IMR-90 (cell line): ENCODE results near the gene LMO2. TPM values are rescaled to one million over a fixed set of nuclear protein-coding genes. Genes with fewer than 3 reads are reported as not detected.

ENCODE experiments used
- ATAC-seq: fragments of 200-7000 bp; cut with Tn5 transposase; 2 replicates; pipeline ENCODE4 v1.9.1; 2020; ENCODE audit warnings: low read depth, mild to moderate bottlenecking, moderate library complexity
- BruUV-seq: library from RNA; stranded (reverse); fragments of 400-500 nt; replicated peaks from 2 replicates; lab custom pipeline; 2021; lab: Mats Ljungman, UMichigan
- CTCF ChIA-PET: fragments of 300-600 bp; formaldehyde crosslinking; extraction: SDS; loops from one replicate; lab custom pipeline; 2021; ENCODE audit warnings: antibody characterized with exemption; lab: Yijun Ruan, JAX
- POLR2A ChIA-PET: fragments of 300-600 bp; sonication (Branson Sonifier 250); formaldehyde crosslinking; loops from one replicate; lab custom pipeline; 2022; ENCODE audit warnings: antibody characterized with exemption; ENCODE audit not compliant: unreplicated experiment; lab: Charles Lee
- DNase-seq: peaks from one replicate; pipeline ENCODE4 v3.0.0; 2013
- H2AFZ ChIP-seq: replicated peaks from 2 replicates; pipeline ENCODE3; 2013; ENCODE audit warnings: low read length, mild to moderate bottlenecking; ENCODE audit not compliant: poor library complexity
- H2AK5ac ChIP-seq: 2 replicates; pipeline ENCODE4 v1.6.1; 2013; ENCODE audit warnings: low read depth, low read length, inconsistent platforms
- H2AK9ac ChIP-seq: replicated peaks from 2 replicates; pipeline ENCODE3; 2013; ENCODE audit warnings: mild to moderate bottlenecking, low read depth, low read length, moderate library complexity; ENCODE audit not compliant: poor library complexity
- H2BK120ac ChIP-seq: 2 replicates; pipeline ENCODE4 v1.6.1; 2013; ENCODE audit warnings: low read depth, low read length, inconsistent platforms
- H2BK15ac ChIP-seq: 3 replicates; pipeline ENCODE4 v1.6.1; 2013; ENCODE audit warnings: low read depth, low read length, inconsistent platforms
- H2BK20ac ChIP-seq: 2 replicates; pipeline ENCODE4 v1.6.1; 2013; ENCODE audit warnings: low read depth, mild to moderate bottlenecking, inconsistent platforms, low read length, moderate library complexity
- H2BK5ac ChIP-seq: 2 replicates; pipeline ENCODE4 v1.6.1; 2013; ENCODE audit warnings: mild to moderate bottlenecking, low read depth, low read length, inconsistent platforms; ENCODE audit not compliant: poor library complexity, severe bottlenecking
- H3K14ac ChIP-seq: replicated peaks from 2 replicates; pipeline ENCODE4 v1.6.1; 2013; ENCODE audit warnings: low read depth, low read length, inconsistent platforms
- H3K18ac ChIP-seq: 2 replicates; pipeline ENCODE4 v1.6.1; 2013; ENCODE audit warnings: low read depth, low read length, control low read depth
- H3K23ac ChIP-seq: 2 replicates; pipeline ENCODE4 v1.6.1; 2013; ENCODE audit warnings: low read depth, low read length, inconsistent platforms
- H3K27ac ChIP-seq: 2 replicates; pipeline ENCODE4 v1.5.1; 2013; ENCODE audit warnings: mild to moderate bottlenecking, control low read depth, low read length; ENCODE audit not compliant: insufficient read depth
- H3K27me3 ChIP-seq: 2 replicates; pipeline ENCODE4 v1.6.1; 2013; ENCODE audit warnings: low read length; ENCODE audit not compliant: control insufficient read depth, insufficient read depth
- H3K36me3 ChIP-seq: 2 replicates; pipeline ENCODE4 v1.6.1; 2013; ENCODE audit warnings: low read length, mixed read lengths; ENCODE audit not compliant: control insufficient read depth, insufficient read depth
- H3K4ac ChIP-seq: 2 replicates; pipeline ENCODE4 v1.6.1; 2013; ENCODE audit warnings: low read depth, low read length, inconsistent platforms
- H3K4me1 ChIP-seq: 2 replicates; pipeline ENCODE4 v1.6.1; 2013; ENCODE audit warnings: low read length, mixed read lengths; ENCODE audit not compliant: control insufficient read depth, insufficient read depth
- H3K4me2 ChIP-seq: 2 replicates; pipeline ENCODE4 v1.6.1; 2013; ENCODE audit warnings: low read depth, mild to moderate bottlenecking, control low read depth, low read length, moderate library complexity
- H3K4me3 ChIP-seq: 2 replicates; pipeline ENCODE4 v1.5.1; 2013; ENCODE audit warnings: low read depth, mild to moderate bottlenecking, control low read depth, low read length, moderate library complexity; ENCODE audit not compliant: insufficient read depth
- H3K56ac ChIP-seq: 2 replicates; pipeline ENCODE4 v1.6.1; 2013; ENCODE audit warnings: low read length, inconsistent platforms; ENCODE audit not compliant: insufficient read depth; ENCODE audit errors: extremely low read depth
- H3K79me1 ChIP-seq, 2 experiments: 2 replicates each; pipeline ENCODE4 v1.6.1; 2013; ENCODE audit warnings: low read length in 2 of 2, inconsistent platforms in 1 of 2, low read depth in 1 of 2
- H3K9ac ChIP-seq: 2 replicates; pipeline ENCODE4 v1.6.1; 2013; ENCODE audit warnings: low read depth, low read length, control low read depth
- H3K9me1 ChIP-seq: 2 replicates; pipeline ENCODE4 v1.6.1; 2013; ENCODE audit warnings: low read length, inconsistent platforms; ENCODE audit not compliant: insufficient read depth
- H3K9me3 ChIP-seq: 2 replicates; pipeline ENCODE4 v1.6.1; 2013; ENCODE audit warnings: low read length; ENCODE audit not compliant: control insufficient read depth, insufficient read depth
- H4K20me1 ChIP-seq: 2 replicates; pipeline ENCODE4 v1.6.1; 2013; ENCODE audit warnings: low read length, inconsistent platforms; ENCODE audit not compliant: insufficient read depth
- H4K5ac ChIP-seq: 2 replicates; pipeline ENCODE4 v1.6.1; 2013; ENCODE audit warnings: mild to moderate bottlenecking, low read depth, low read length, control low read depth
- H4K8ac ChIP-seq, 2 experiments: 2 replicates each; pipeline ENCODE4 v1.6.1; 2013; ENCODE audit warnings: low read depth in 2 of 2, low read length in 2 of 2, control low read depth in 1 of 2, inconsistent platforms in 1 of 2
- H4K91ac ChIP-seq: 2 replicates; pipeline ENCODE4 v1.6.1; 2013; ENCODE audit warnings: low read depth, low read length, inconsistent platforms; ENCODE audit not compliant: insufficient read depth
- BHLHE40 ChIP-seq: fragments of 150-350 bp; IDR thresholded peaks from 2 replicates; pipeline ENCODE4 v1.6.1; 2016; ENCODE audit warnings: mild to moderate bottlenecking, low read depth, low read length
- CEBPB ChIP-seq: IDR thresholded peaks from 2 replicates; pipeline ENCODE4 v1.6.1; 2012; ENCODE audit warnings: low read depth, low read length, improper control_type of control experiment
- CHD1 ChIP-seq: IDR thresholded peaks from 2 replicates; pipeline ENCODE4 v1.6.1; 2012; ENCODE audit warnings: low read depth, low read length, improper control_type of control experiment
- CTCF ChIP-seq: conservative IDR thresholded peaks from 2 replicates; pipeline ENCODE4 v1.5.1; 2012; ENCODE audit warnings: mild to moderate bottlenecking, low read depth, low read length, improper control_type of control experiment
- ELK1 ChIP-seq: fragments of 150-350 bp; IDR thresholded peaks from 2 replicates; pipeline ENCODE4 v1.6.1; 2016; ENCODE audit warnings: low read depth, mild to moderate bottlenecking, low read length, moderate library complexity, borderline replicate concordance
- FOS ChIP-seq: fragments of 150-350 bp; IDR thresholded peaks from 2 replicates; pipeline ENCODE4 v1.6.1; 2016; ENCODE audit warnings: low read depth, low read length
- MAFK ChIP-seq: IDR thresholded peaks from 2 replicates; pipeline ENCODE4 v1.6.1; 2012; ENCODE audit warnings: low read depth, low read length, improper control_type of control experiment
- MAZ ChIP-seq: IDR thresholded peaks from 2 replicates; pipeline ENCODE4 v1.6.1; 2012; ENCODE audit warnings: low read depth, mild to moderate bottlenecking, low read length, improper control_type of control experiment, moderate library complexity, borderline replicate concordance
- MXI1 ChIP-seq: IDR thresholded peaks from 2 replicates; pipeline ENCODE4 v1.6.1; 2012; ENCODE audit warnings: low read depth, mild to moderate bottlenecking, low read length, moderate library complexity, borderline replicate concordance
- NFE2L2 ChIP-seq: fragments of 150-350 bp; IDR thresholded peaks from 2 replicates; pipeline ENCODE4 v1.6.1; 2016; ENCODE audit warnings: low read depth, mild to moderate bottlenecking, low read length
- POLR2A ChIP-seq: IDR thresholded peaks from 2 replicates; pipeline ENCODE4 v1.6.1; 2012; ENCODE audit warnings: mild to moderate bottlenecking, low read depth, low read length
- RAD21 ChIP-seq: IDR thresholded peaks from 2 replicates; pipeline ENCODE4 v1.6.1; 2012; ENCODE audit warnings: low read length, improper control_type of control experiment
- RCOR1 ChIP-seq: IDR thresholded peaks from 2 replicates; pipeline ENCODE4 v1.6.1; 2012; ENCODE audit warnings: mild to moderate bottlenecking, low read length, improper control_type of control experiment; ENCODE audit not compliant: insufficient replicate concordance
- RFX5 ChIP-seq: IDR thresholded peaks from 2 replicates; pipeline ENCODE4 v1.8.0; 2012; ENCODE audit warnings: low read depth, mild to moderate bottlenecking, low read length, moderate library complexity
- SMC3 ChIP-seq: fragments of 150-350 bp; IDR thresholded peaks from 2 replicates; pipeline ENCODE4 v1.6.1; 2016; ENCODE audit warnings: low read depth, mild to moderate bottlenecking, antibody characterized with exemption, low read length, moderate library complexity
- WGBS, 2 experiments: methylation state at CpG; one replicate each; pipeline versions ENCODE4 v1.1.5 to v1.1.7; 2013; ENCODE audit warnings: missing lambda C conversion rate in 2 of 2; ENCODE audit not compliant: insufficient read length in 1 of 2; ENCODE audit errors: extremely low coverage in 2 of 2; 5-methylcytosine and 5-hydroxymethylcytosine counted together
- dilution Hi-C: fragments of 300-500 bp; cut with HindIII; formaldehyde crosslinking; loops from one replicate; pipeline ENCODE4 v1.14.3; 2018; ENCODE audit warnings: low sequenced_read_pairs; ENCODE audit not compliant: unreplicated experiment
- in situ Hi-C: fragments of 300-500 bp; cut with MboI; formaldehyde crosslinking; loops from 3 replicates; pipeline ENCODE4 v1.14.3; 2019; ENCODE audit warnings: low sequenced_read_pairs, inconsistent platforms, mixed read lengths
- intact Hi-C: fragments of 100-400 bp; cut with micrococcal nuclease; formaldehyde crosslinking; loops from 2 replicates; pipeline ENCODE4 v1.10.0; 2022
- polyA plus RNA-seq, 3 experiments: library from polyadenylated mRNA; depleted of rRNA; stranded (reverse); fragments of >200 nt; gene quantifications; 2 replicates each; pipeline ENCODE4 v1.2.3, GENCODE V29; 2012; ENCODE audit warnings: low replicate concordance in 1 of 3
- total RNA-seq: library from RNA; depleted of rRNA; stranded (reverse); fragments of >200 nt; gene quantifications from 2 replicates; pipeline ENCODE4 v1.2.3, GENCODE V29; 2012
- TF ChIP-seq, protein P1 (sequence below): fragments of 150-350 bp; IDR thresholded peaks from 2 replicates; pipeline ENCODE4 v1.6.1; 2017; ENCODE audit warnings: mild to moderate bottlenecking, antibody characterized with exemption, low read length, low read depth

Gene LMO2
- total and polyA plus RNA-seq, 2 of the 4 experiments (the other 2 are of a cell fraction): not detected

DNA sequence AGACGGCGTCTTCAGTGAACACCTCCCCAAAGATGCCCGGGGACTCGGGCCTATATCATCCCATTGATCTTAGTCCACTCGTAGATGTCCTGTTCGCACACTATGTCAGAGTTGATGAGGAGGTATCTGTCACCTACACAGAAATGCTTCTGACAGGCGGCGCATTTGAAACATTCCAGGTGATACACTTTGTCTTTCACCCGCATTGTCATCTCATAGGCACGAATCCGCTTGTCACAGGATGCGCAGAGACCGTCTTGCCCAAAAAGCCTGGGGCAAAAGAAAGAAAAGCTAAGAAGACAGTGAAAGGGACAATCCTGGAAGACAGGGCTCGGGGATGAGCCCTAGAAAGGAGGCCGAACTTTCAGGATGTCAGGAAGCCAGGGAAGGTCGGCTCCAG is 32.6 kb downstream of the LMO2 start:
- dilution Hi-C loops (no loop called here), intact Hi-C loops (loop anchor here (5.0 kb wide), 1 partner anchor 498 kb away; the partner anchor contains the start of gene ABTB2), in situ Hi-C loops (no loop called here)
- no peaks in the 10 kb centered on the region for H3K4me1 ChIP-seq
- no peak overlapping the region for H3K14ac ChIP-seq
- peaks cover 69% of the 10 kb centered on the region for H3K27me3 ChIP-seq
- TF ChIP-seq FOS (no peak), MAZ (no peak), POLR2A (no peak), MAFK (no peak), ELK1 (no peak), CHD1 (no peak), MXI1 (no peak), NFE2L2 (no peak), RCOR1 (no peak), CEBPB (no peak), SMC3 (no peak), CTCF (no peak), BHLHE40 (no peak), RAD21 (no peak), RFX5 (no peak)
- TF ChIP-seq, protein P1, sequence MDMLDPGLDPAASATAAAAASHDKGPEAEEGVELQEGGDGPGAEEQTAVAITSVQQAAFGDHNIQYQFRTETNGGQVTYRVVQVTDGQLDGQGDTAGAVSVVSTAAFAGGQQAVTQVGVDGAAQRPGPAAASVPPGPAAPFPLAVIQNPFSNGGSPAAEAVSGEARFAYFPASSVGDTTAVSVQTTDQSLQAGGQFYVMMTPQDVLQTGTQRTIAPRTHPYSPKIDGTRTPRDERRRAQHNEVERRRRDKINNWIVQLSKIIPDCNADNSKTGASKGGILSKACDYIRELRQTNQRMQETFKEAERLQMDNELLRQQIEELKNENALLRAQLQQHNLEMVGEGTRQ: no peak
- no peak overlapping the region for H3K23ac ChIP-seq
- H3K4me2 ChIP-seq: no peak overlapping the region
- H2BK5ac ChIP-seq: no peak overlapping the region
- WGBS, 2 experiments: 79% methylated on average over 6 of the region's 16 CpGs; no CpG with 5 or more reads in 1 of the 2 experiments
- no peaks in the 10 kb centered on the region for H3K9me1 ChIP-seq
- H3K9me3 ChIP-seq: no peaks in the 10 kb centered on the region
- no peak overlapping the region for H4K8ac ChIP-seq
- no peak overlapping the region for H4K91ac ChIP-seq
- no peak overlapping the region for H3K27ac ChIP-seq
- 0 out of 2 replicates have a peak, but pooled peaks cover 3% of the 10 kb centered on the region for H4K20me1 ChIP-seq
- H3K4ac ChIP-seq: no peak overlapping the region
- ChIA-PET CTCF (interaction anchor here (0.7 kb wide), 1 partner anchor 9 kb away, joined by 3 read pairs; no protein-coding TSS in a partner anchor), POLR2A (no interaction called here)
- H3K36me3 ChIP-seq: no peaks in the 10 kb centered on the region
- DNase-seq (no peak), ATAC-seq (no peak)
- BruUV-seq: no TSS peak
- H2BK20ac ChIP-seq: no peak overlapping the region
- no peak overlapping the region for H2AFZ ChIP-seq
- H4K5ac ChIP-seq: no peak overlapping the region
- H3K4me3 ChIP-seq: no peak overlapping the region
- H2BK120ac ChIP-seq: no peak overlapping the region
- no peak overlapping the region for H3K18ac ChIP-seq
- H2AK9ac ChIP-seq: no peak overlapping the region
- H2BK15ac ChIP-seq: no peak overlapping the region
- H3K56ac ChIP-seq: no peak overlapping the region
- H3K9ac ChIP-seq: no peak overlapping the region
- no peaks in the 10 kb centered on the region for H3K79me1 ChIP-seq
- H2AK5ac ChIP-seq: no peak overlapping the region
